ENCODE data around the gene SNRNP200. TPM values are rescaled to one million over a fixed set of nuclear protein-coding genes. Genes with fewer than 3 reads are reported as not detected.
A peak's percentile ranks its signal among the peaks of the same experiment; 100 is the strongest.

Gene SNRNP200
- total and polyA plus RNA-seq, 8 donors = 31.2 to 184 (median 78.5) TPM

- intact Hi-C loops (cut with DNase I; ENCODE audit: low total_unique reads) = no loop called here
- Histone ChIP-seq H3K4me1 (no peaks in the 10 kb centered on the region), H3K36me3 (peaks cover 0 to 28% (median 0%) of the 10 kb centered on the region in 4 donors), H3K4me3 (no peak overlapping the region), H3K27me3 (no peaks in the 10 kb centered on the region), H3K9me3 (no peaks in the 10 kb centered on the region), H3K27ac (peak overlapping the region in 3 of 5 donors; percentile 20 to 43 (median 39))
- no peak for TF ChIP-seq POLR2AphosphoS5 (IDR thresholded peaks at IDR 0.05)
- TF ChIP-seq POLR2A (IDR thresholded peaks at IDR 0.05) = no peak
- TF ChIP-seq CTCF (IDR thresholded peaks at IDR 0.05) = no peak
- 75 to 83% (median 78%) methylated on average over 9 of the region's 9 CpGs for WGBS, 5 donors
- peak in 1 of 2 donors; percentile 64 for DNase-seq
These were observed 47.8 kb upstream of the SNRNP200 start for GRCh38 chr2:96353032-96353561.

- TF ChIP-seq CTCF (IDR thresholded peaks at IDR 0.05) = no peak
- no peak for TF ChIP-seq POLR2AphosphoS5 (IDR thresholded peaks at IDR 0.05)
- no peak for TF ChIP-seq EP300 (IDR thresholded peaks at IDR 0.05)
- TF ChIP-seq POLR2A (IDR thresholded peaks at IDR 0.05) = no peak
- no peak overlapping the region for H3K27ac ChIP-seq
These were observed 42.0 kb upstream of the SNRNP200 start for GRCh38 chr2:96347395-96347794.

GRCh38 chr2:96345868-96346462 lies 40.6 kb upstream of the SNRNP200 start:
- WGBS, 5 donors = 91 to 98% (median 98%) methylated on average over 6 of the region's 6 CpGs

More at GRCh38 chr2:96347395-96347794, 42.0 kb upstream of the SNRNP200 start:
- DNase-seq = no peak
- WGBS, 5 donors = 88 to 100% (median 97%) methylated on average over 1 of the region's 1 CpG
- Histone ChIP-seq H3K4me1 (no peaks in the 10 kb centered on the region), H3K36me3 (peaks cover 0 to 29% (median 0%) of the 10 kb centered on the region in 4 donors), H3K4me3 (no peak overlapping the region), H3K27me3 (no peaks in the 10 kb centered on the region), H3K9me3 (no peaks in the 10 kb centered on the region)
- intact Hi-C loops (cut with DNase I; ENCODE audit: low total_unique reads) = no loop called here

GRCh38 chr2:96345438-96345837 lies 40.1 kb upstream of the SNRNP200 start:
- Histone ChIP-seq H3K4me1 (no peaks in the 10 kb centered on the region), H3K4me3 (no peak overlapping the region), H3K27me3 (no peaks in the 10 kb centered on the region), H3K27ac (peak overlapping the region in 1 of 5 donors; percentile 66), H3K9me3 (no peaks in the 10 kb centered on the region), H3K36me3 (peaks cover 0 to 23% (median 0%) of the 10 kb centered on the region in 4 donors)
- no peak for TF ChIP-seq EP300 (IDR thresholded peaks at IDR 0.05)
- no peak for TF ChIP-seq POLR2A (IDR thresholded peaks at IDR 0.05)
- TF ChIP-seq CTCF (IDR thresholded peaks at IDR 0.05) = no peak
- no peak for TF ChIP-seq POLR2AphosphoS5 (IDR thresholded peaks at IDR 0.05)
- WGBS, 5 donors = 74 to 87% (median 81%) methylated on average over 4 of the region's 4 CpGs
- intact Hi-C loops (cut with DNase I; ENCODE audit: low total_unique reads) = no loop called here
- DNase-seq = no peak

More at GRCh38 chr2:96345868-96346462, 40.6 kb upstream of the SNRNP200 start:
- Histone ChIP-seq H3K27me3 (no peaks in the 10 kb centered on the region), H3K4me3 (no peak overlapping the region), H3K27ac (no peak overlapping the region), H3K4me1 (no peaks in the 10 kb centered on the region), H3K36me3 (peaks cover 0 to 27% (median 0%) of the 10 kb centered on the region in 4 donors), H3K9me3 (no peaks in the 10 kb centered on the region)
- no peak for DNase-seq
- intact Hi-C loops (cut with DNase I; ENCODE audit: low total_unique reads) = no loop called here
- TF ChIP-seq POLR2AphosphoS5 (IDR thresholded peaks at IDR 0.05) = no peak
- no peak for TF ChIP-seq POLR2A (IDR thresholded peaks at IDR 0.05)
- TF ChIP-seq CTCF (IDR thresholded peaks at IDR 0.05) = no peak
- no peak for TF ChIP-seq EP300 (IDR thresholded peaks at IDR 0.05)
